H54 (cell line): Measurements from ENCODE around the gene BMX.

Experiments
- DNase-seq: peaks from one replicate; pipeline ENCODE4 v3.0.0; 2011; ENCODE audit warnings: low spot score, mixed read lengths; ENCODE audit not compliant: insufficient read length
- FAIRE-seq: peaks from 3 replicates; lab custom pipeline; 2011; peaks lifted over from hg19 to GRCh38; lab: Jason Lieb, UNC
- POLR2A ChIP-seq: IDR thresholded peaks from 2 replicates; pipeline ENCODE4 v1.6.1; 2011; ENCODE audit warnings: low read depth, mild to moderate bottlenecking, low read length

BMX gene

DNA sequence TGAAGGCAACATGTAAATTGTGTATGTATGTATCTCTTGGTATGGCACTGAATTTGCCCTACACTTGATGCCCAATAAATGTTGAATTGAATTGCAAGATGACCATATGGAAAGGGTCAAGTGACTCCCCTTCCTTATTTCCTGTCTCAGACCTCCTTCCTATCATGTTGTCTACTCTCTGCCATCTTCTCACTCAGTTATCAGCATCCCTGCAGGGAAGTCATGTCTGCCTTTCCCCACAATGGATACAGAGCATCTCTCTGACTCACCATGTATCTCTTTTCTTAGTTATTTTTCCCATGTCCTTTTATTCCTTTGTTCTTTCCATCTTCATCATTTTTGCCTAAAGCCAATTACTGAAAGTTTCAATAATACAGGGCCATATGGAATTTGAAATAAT, 22.5 kb downstream of the BMX start:
- FAIRE-seq (no peak), DNase-seq (no peak)
- no peak for TF ChIP-seq POLR2A

DNA sequence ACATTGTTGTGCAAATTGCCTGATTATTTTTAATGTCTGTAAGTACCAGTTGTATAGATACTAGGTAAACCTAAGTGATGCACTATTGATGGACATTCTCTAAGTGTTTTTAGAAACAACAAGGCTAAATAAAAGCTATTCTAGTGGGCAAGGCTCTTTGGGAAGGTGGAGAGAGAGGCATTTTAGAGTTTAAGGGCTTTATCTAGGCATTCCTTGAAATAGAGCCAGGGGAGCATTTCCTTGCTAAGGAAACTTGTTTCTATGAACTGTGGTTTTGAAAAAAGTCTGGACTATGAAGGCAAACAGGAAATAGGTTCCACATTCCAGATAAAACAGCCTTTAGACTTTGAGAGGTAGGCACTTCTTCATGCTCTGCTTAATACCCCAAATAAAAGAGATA, 23.8 kb downstream of the BMX start:
- DNase-seq (no peak), FAIRE-seq (no peak)
- no peak for TF ChIP-seq POLR2A

- no peak for TF ChIP-seq POLR2A
- no peak for FAIRE-seq
- DNase-seq = no peak
These were observed 25.2 kb downstream of the BMX start for GRCh38 chrX:15525664-15526416.

DNA sequence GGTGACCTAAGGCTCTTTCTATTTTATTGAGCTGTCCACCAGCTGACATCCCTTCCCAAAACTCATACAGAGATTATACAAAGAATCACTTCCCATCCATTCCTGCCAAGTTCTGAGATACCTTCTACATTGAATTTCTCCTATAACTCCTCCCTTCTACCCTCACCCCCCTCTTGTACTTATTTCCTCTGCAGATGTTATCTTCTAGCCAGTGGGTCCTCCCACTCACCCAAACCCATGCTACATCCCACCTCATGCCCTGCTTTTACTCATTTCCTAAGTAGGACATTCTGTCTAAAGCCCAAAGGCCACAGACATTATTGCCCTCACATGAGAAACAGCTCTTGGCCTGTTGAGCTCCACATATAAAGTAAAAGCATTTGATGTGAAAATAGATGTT, 28.6 kb downstream of the BMX start:
- TF ChIP-seq POLR2A = no peak
- DNase-seq = no peak
- FAIRE-seq = no peak

DNA sequence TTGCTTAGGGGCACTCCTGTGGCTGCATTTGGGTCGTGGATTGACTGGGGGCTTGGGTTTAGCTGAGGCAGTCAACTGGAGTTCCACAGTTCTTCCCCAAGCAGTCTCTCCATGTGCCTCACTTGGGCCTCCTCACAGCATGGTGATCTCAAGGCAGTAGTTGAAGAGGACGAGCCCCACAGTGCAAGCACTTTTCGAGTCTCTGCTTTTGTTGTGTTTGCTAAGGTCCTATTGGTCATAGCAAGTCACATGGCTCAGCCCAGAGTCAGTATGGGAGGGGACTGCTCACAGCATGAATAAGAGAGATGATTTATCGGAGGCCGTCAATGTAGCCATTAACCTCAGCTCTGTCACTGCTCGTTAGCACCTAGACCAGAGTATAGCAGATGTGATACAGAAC, 29.7 kb downstream of the BMX start:
- no peak for TF ChIP-seq POLR2A
- DNase-seq (no peak), FAIRE-seq (no peak)

DNA sequence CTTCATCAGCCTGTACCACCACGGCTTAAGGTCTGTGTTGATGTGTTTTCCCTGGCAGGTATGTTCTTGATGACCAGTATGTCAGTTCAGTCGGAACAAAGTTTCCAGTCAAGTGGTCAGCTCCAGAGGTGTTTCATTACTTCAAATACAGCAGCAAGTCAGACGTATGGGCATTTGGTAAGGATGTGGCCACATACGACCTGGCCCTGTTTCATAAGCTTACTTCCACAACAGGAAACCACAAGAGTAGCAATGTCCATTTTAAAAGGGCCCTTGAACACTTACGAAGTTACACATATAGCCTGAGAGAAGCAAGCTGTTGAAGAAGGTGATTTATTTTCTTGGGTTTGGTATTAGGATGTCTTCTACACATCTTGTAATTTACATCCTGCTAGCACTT, 46.1 kb downstream of the BMX start:
- FAIRE-seq (no peak), DNase-seq (no peak)
- no peak for TF ChIP-seq POLR2A

DNA sequence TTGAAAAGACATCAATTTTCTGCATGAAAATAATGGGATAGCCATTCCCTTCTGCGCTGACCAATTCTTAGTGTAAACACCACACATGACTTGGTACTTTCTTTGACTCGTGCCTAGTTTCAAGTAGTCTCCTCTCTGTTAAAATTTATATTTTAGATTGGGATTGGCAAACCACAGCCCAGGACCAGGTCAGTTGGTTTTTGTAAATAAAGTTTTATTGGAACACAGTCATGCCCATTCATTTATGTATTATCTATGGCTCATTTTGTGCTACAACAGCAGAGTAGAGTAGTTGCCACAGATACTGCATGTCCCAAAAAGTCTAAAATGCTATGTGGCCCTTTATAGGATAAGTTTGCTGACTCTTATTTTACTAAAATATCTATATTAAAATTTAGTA, 46.7 kb downstream of the BMX start:
- DNase-seq = no peak
- TF ChIP-seq POLR2A = no peak
- no peak for FAIRE-seq

DNA sequence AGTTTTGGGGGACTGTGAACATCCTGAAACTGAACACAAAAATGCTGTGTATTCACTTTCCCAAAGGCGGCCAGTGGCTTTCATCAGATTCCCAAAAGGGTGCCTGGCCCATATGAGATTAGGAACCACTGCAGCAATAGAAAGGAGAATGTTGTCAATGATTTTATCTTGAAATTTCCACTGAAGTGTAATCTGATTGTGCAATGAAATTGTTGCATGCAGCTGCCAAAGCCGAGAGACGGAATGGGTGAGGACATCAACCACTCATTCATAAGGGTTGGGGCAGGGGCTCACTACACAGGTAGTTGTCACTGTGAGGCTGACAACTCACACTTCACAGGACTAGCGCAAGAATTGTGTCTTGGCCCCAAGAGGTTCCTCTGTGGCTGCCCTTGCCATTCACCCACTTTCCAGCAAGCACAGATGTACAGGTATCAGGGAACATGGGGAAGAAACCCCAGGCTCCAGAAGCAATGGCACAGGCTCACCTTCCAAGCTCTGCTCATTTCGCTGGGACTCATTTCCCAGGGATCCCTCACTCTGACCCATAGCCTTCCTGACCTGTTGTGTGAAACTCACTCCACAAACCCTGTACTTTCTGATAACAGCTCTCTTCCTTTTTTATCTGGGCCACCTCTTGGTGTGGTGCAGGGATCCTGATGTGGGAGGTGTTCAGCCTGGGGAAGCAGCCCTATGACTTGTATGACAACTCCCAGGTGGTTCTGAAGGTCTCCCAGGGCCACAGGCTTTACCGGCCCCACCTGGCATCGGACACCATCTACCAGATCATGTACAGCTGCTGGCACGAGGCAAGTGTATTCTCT, 48.8 kb downstream of the BMX start:
- DNase-seq = no peak
- no peak for FAIRE-seq
- no peak for TF ChIP-seq POLR2A

DNA sequence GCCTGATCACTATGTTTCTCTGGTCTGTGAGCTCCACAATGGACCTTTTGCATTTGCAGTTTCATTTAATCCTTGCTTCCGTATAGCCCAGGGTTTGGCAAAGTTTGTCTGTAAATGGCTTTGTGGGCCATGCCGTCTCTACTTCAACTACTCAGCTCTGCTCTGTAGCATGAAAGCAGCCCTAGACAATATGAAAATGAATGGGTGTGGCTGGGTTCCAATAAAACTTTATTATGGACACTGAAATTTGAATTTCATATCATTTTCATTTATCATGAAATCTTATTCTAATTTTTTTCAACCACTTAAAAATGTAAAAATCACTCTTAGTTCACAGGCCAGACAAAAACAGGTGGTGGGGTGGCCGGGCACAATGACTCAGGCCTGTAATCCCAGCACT, 58.6 kb downstream of the BMX start:
- DNase-seq (no peak), FAIRE-seq (no peak)
- TF ChIP-seq POLR2A = no peak

DNA sequence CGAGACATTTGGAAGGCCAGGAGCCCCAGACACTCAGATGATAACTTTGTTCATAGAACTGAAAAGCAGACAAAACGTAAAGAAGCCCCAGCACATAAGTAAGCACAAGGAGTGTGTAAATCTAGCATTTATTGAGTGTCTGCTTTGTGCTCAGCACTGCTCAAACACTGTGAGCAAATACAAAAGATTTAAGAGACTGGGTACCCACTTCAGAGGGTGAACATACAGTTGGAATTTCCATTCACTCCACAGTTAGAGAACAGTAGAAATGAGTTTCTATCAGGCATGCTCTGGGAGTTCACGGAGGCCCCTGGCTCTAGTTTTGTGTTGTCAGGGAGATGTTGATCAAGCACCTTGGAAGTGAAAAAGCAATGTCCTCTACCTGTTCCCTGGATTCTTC, 60.3 kb downstream of the BMX start:
- no peak for TF ChIP-seq POLR2A
- FAIRE-seq (no peak), DNase-seq (no peak)

GRCh38 chrX:15563056-15563455, 62.4 kb downstream of the BMX start:
- no peak for DNase-seq
- no peak for TF ChIP-seq POLR2A
- FAIRE-seq = no peak

- no peak for TF ChIP-seq POLR2A
- FAIRE-seq (no peak), DNase-seq (peak; percentile 0)
These were observed 64.5 kb downstream of the BMX start for GRCh38 chrX:15564981-15565579.

GRCh38 chrX:15566244-15566643, 65.6 kb downstream of the BMX start:
- DNase-seq = no peak
- no peak for TF ChIP-seq POLR2A
- no peak for FAIRE-seq

- DNase-seq (no peak), FAIRE-seq (no peak)
- no peak for TF ChIP-seq POLR2A
These were observed 66.7 kb downstream of the BMX start for GRCh38 chrX:15567267-15567666.
